H1 (cell line): ENCODE measurements around the gene TRIM60. TPM values are rescaled to one million over a fixed set of nuclear protein-coding genes. Genes with fewer than 3 reads are reported as not detected.

Experiments
- CTCF ChIA-PET: fragments of 300-600 bp; sonication (Branson Sonifier 250); formaldehyde crosslinking; loops from one replicate; lab custom pipeline; 2021; ENCODE audit not compliant: partially characterized antibody; lab: Charles Lee
- POLR2A ChIA-PET: fragments of 300-600 bp; sonication (Branson Sonifier 250); formaldehyde crosslinking; loops from one replicate; lab custom pipeline; 2021; ENCODE audit warnings: inconsistent platforms; ENCODE audit not compliant: partially characterized antibody; lab: Charles Lee
- DNase-seq, 2 experiments: peaks; one replicate each; pipeline versions ENCODE4 v3.0.0 to v3.0.0-alpha.2; 2010 to 2022; ENCODE audit warnings: low spot score in 2 of 2, low read depth in 1 of 2, mixed read lengths in 1 of 2
- FAIRE-seq: peaks from 2 replicates; lab custom pipeline; 2011; peaks lifted over from hg19 to GRCh38; lab: Jason Lieb, UNC
- H2AFZ ChIP-seq: 2 replicates; pipeline ENCODE4 v1.8.1; 2012; ENCODE audit warnings: low read length, inconsistent platforms
- H2AK5ac ChIP-seq: 2 replicates; pipeline ENCODE4 v1.6.1; 2013; ENCODE audit warnings: low read depth, low read length
- H2BK120ac ChIP-seq: replicated peaks from 2 replicates; pipeline ENCODE3; 2013; ENCODE audit warnings: low read depth, low read length, inconsistent platforms
- H2BK12ac ChIP-seq: 2 replicates; pipeline ENCODE4 v1.6.1; 2013; ENCODE audit warnings: low read depth, low read length
- H2BK15ac ChIP-seq: 2 replicates; pipeline ENCODE4 v1.6.1; 2013; ENCODE audit warnings: low read length
- H2BK20ac ChIP-seq: 2 replicates; pipeline ENCODE4 v1.6.1; 2013; ENCODE audit warnings: low read length
- H2BK5ac ChIP-seq: 2 replicates; pipeline ENCODE4 v1.6.1; 2013; ENCODE audit warnings: low read depth, low read length
- H3K14ac ChIP-seq: 2 replicates; pipeline ENCODE4 v1.6.1; 2013; ENCODE audit warnings: inconsistent platforms; ENCODE audit not compliant: insufficient read length
- H3K18ac ChIP-seq: 2 replicates; pipeline ENCODE4 v1.6.1; 2013; ENCODE audit warnings: low read length; ENCODE audit errors: extremely low read depth
- H3K23ac ChIP-seq: 2 replicates; pipeline ENCODE4 v1.6.1; 2013; ENCODE audit warnings: inconsistent platforms; ENCODE audit not compliant: insufficient read length
- H3K23me2 ChIP-seq: 2 replicates; pipeline ENCODE4 v1.6.1; 2013; ENCODE audit warnings: low read depth, low read length
- H3K27ac ChIP-seq: 2 replicates; pipeline ENCODE4 v1.6.1; 2011; ENCODE audit warnings: low read depth, low read length, inconsistent platforms
- H3K27me3 ChIP-seq, 4 experiments: replicated peaks in 1 of 4; 1 replicate in 1 of 4; 2 replicates in 3 of 4; pipeline versions ENCODE4 v1.6.1 to v1.8.1; 2011 to 2013; ENCODE audit warnings: low read length in 3 of 4, mild to moderate bottlenecking in 3 of 4, inconsistent platforms in 2 of 4, mixed read lengths in 2 of 4, moderate library complexity in 1 of 4; ENCODE audit not compliant: control insufficient read depth in 3 of 4, insufficient read depth in 3 of 4; ENCODE audit errors: extremely low read depth in 1 of 4
- H3K36me3 ChIP-seq, 4 experiments: 2 replicates each; pipeline versions ENCODE4 v1.6.1 to v1.8.1; 2011 to 2013; ENCODE audit warnings: mild to moderate bottlenecking in 4 of 4, low read length in 3 of 4, moderate library complexity in 2 of 4, control low read depth in 1 of 4, inconsistent platforms in 1 of 4; ENCODE audit not compliant: insufficient read depth in 4 of 4, control insufficient read depth in 2 of 4
- H3K4ac ChIP-seq: replicated peaks from 2 replicates; pipeline ENCODE3; 2013; ENCODE audit warnings: low read length, low read depth, mixed read lengths, inconsistent platforms; ENCODE audit not compliant: insufficient read length
- H3K4me1 ChIP-seq, 4 experiments: replicated peaks in 1 of 4; 1 replicate in 1 of 4; 2 replicates in 3 of 4; pipeline versions ENCODE4 v1.6.1 to v1.8.1; 2011 to 2013; ENCODE audit warnings: low read length in 3 of 4, inconsistent platforms in 2 of 4, mixed read lengths in 1 of 4; ENCODE audit not compliant: insufficient read depth in 4 of 4, control insufficient read depth in 3 of 4
- H3K4me2 ChIP-seq, 2 experiments: 2 replicates each; pipeline versions ENCODE4 v1.6.1 to v1.8.1; 2011 to 2013; ENCODE audit warnings: low read depth in 2 of 2, low read length in 2 of 2, control low read depth in 1 of 2, inconsistent platforms in 1 of 2, mild to moderate bottlenecking in 1 of 2; ENCODE audit not compliant: insufficient read depth in 1 of 2
- H3K4me3 ChIP-seq, 4 experiments: fragments of 200-600, 300-600 bp in 1 of 4; sonication (generic), shearing (Covaris generic), sonication (Bioruptor Twin) in 1 of 4; 2 replicates each; pipeline versions ENCODE4 v1.5.1 to v1.8.1; 2011 to 2016; ENCODE audit warnings: low read length in 4 of 4, low read depth in 3 of 4, control low read depth in 2 of 4, inconsistent platforms in 2 of 4, mild to moderate bottlenecking in 2 of 4, mixed read lengths in 1 of 4, moderate library complexity in 1 of 4; ENCODE audit not compliant: insufficient read depth in 2 of 4; ENCODE audit errors: extremely low read depth in 1 of 4
- H3K56ac ChIP-seq: replicated peaks from 2 replicates; pipeline ENCODE3; 2013; ENCODE audit warnings: low read depth, mild to moderate bottlenecking, mixed read lengths, low read length, inconsistent platforms; ENCODE audit not compliant: insufficient read length
- H3K79me1 ChIP-seq: 2 replicates; pipeline ENCODE4 v1.6.1; 2013; ENCODE audit warnings: low read depth, low read length, control low read depth
- H3K79me2 ChIP-seq, 2 experiments: 2 replicates each; pipeline versions ENCODE4 v1.6.1 to v1.8.1; 2012 to 2013; ENCODE audit warnings: low read length in 2 of 2, mild to moderate bottlenecking in 2 of 2, inconsistent platforms in 1 of 2; ENCODE audit not compliant: insufficient read depth in 2 of 2, control insufficient read depth in 1 of 2
- H3K9ac ChIP-seq, 4 experiments: replicated peaks in 1 of 4; 1 replicate in 1 of 4; 2 replicates in 3 of 4; pipeline versions ENCODE4 v1.6.1 to v1.8.1; 2011 to 2013; ENCODE audit warnings: low read depth in 3 of 4, low read length in 3 of 4, control low read depth in 2 of 4, mild to moderate bottlenecking in 2 of 4, moderate library complexity in 2 of 4, inconsistent platforms in 1 of 4; ENCODE audit errors: extremely low read depth in 1 of 4
- H3K9me3 ChIP-seq, 2 experiments: 2 replicates each; pipeline versions ENCODE4 v1.6.1 to v1.8.1; 2012 to 2013; ENCODE audit warnings: mild to moderate bottlenecking in 2 of 2, moderate library complexity in 2 of 2, control low read depth in 1 of 2, inconsistent platforms in 1 of 2, low read depth in 1 of 2, low read length in 1 of 2, mixed read lengths in 1 of 2; ENCODE audit not compliant: insufficient read depth in 2 of 2
- H4K20me1 ChIP-seq, 2 experiments: replicated peaks in 1 of 2; 2 replicates each; pipeline versions ENCODE3 to v1.8.1; 2011 to 2013; ENCODE audit warnings: inconsistent platforms in 2 of 2, low read length in 2 of 2, mild to moderate bottlenecking in 1 of 2; ENCODE audit not compliant: insufficient read depth in 2 of 2, control insufficient read depth in 1 of 2
- H4K5ac ChIP-seq: 2 replicates; pipeline ENCODE4 v1.6.1; 2013; ENCODE audit warnings: low read length, low read depth, mixed read lengths, inconsistent platforms; ENCODE audit not compliant: insufficient read length
- H4K8ac ChIP-seq: 2 replicates; pipeline ENCODE4 v1.8.0; 2013; ENCODE audit warnings: mild to moderate bottlenecking, moderate library complexity, low read length, inconsistent platforms; ENCODE audit not compliant: insufficient read depth; ENCODE audit errors: extremely low read depth
- H4K91ac ChIP-seq: replicated peaks from 2 replicates; pipeline ENCODE3; 2013; ENCODE audit warnings: low read length, mixed read lengths, inconsistent platforms; ENCODE audit not compliant: insufficient read length
- CHD2 ChIP-seq: IDR thresholded peaks from 2 replicates; pipeline ENCODE4 v1.6.1; 2012; ENCODE audit warnings: low read length, improper control_type of control experiment
- E2F6 ChIP-seq: IDR thresholded peaks from 2 replicates; pipeline ENCODE4 v1.6.1; 2012; ENCODE audit warnings: inconsistent platforms
- EZH2 ChIP-seq: fragments of 200-600 bp; sonication (generic); IDR thresholded peaks from 2 replicates; pipeline ENCODE4 v1.7.1; 2012; ENCODE audit warnings: low read depth, mild to moderate bottlenecking, moderate library complexity, low read length, inconsistent platforms; ENCODE audit not compliant: severe bottlenecking
- NANOG ChIP-seq: IDR thresholded peaks from 2 replicates; pipeline ENCODE4 v1.6.1; 2011; ENCODE audit warnings: low read length, low read depth, mild to moderate bottlenecking, inconsistent platforms; ENCODE audit not compliant: insufficient read depth, poor library complexity, severe bottlenecking
- NRF1 ChIP-seq: IDR thresholded peaks from 2 replicates; pipeline ENCODE4 v1.6.1; 2011; ENCODE audit warnings: mild to moderate bottlenecking, low read depth, low read length, improper control_type of control experiment
- RFX5 ChIP-seq: IDR thresholded peaks from 2 replicates; pipeline ENCODE4 v1.6.1; 2011; ENCODE audit warnings: low read depth, low read length, improper control_type of control experiment, borderline replicate concordance
- RXRA ChIP-seq: IDR thresholded peaks from 2 replicates; pipeline ENCODE4 v1.6.1; 2011; ENCODE audit warnings: low read depth, mild to moderate bottlenecking, low read length, moderate library complexity; ENCODE audit not compliant: insufficient read depth
- SRF ChIP-seq: IDR thresholded peaks from 2 replicates; pipeline ENCODE4 v1.6.1; 2011; ENCODE audit warnings: mild to moderate bottlenecking, low read depth, low read length, moderate library complexity
- TEAD4 ChIP-seq: IDR thresholded peaks from 2 replicates; pipeline ENCODE4 v1.6.1; 2012; ENCODE audit warnings: low read depth, low read length, inconsistent platforms, mixed read lengths
- WGBS, 2 experiments: shearing (Covaris generic) in 1 of 2; methylation state at CpG; one replicate each; pipeline versions ENCODE4 v1.1.6 to v1.1.7; 2013 to 2015; ENCODE audit warnings: low lambda C conversion rate in 2 of 2, mixed read lengths in 2 of 2, inconsistent platforms in 1 of 2, low coverage in 1 of 2, missing lambda C conversion rate in 1 of 2; ENCODE audit not compliant: insufficient replicate concordance in 2 of 2, insufficient coverage in 1 of 2, insufficient read length in 1 of 2; ENCODE audit errors: extremely low coverage in 1 of 2, missing lambda C conversion rate in 1 of 2; 5-methylcytosine and 5-hydroxymethylcytosine counted together
- polyA plus RNA-seq, 7 experiments: library from polyadenylated mRNA; depleted of rRNA in 3 of 7; stranded (reverse) in 5 of 7; unstranded in 2 of 7; fragments of >200 nt in 5 of 7; fragments of 200-250 nt in 2 of 7; gene quantifications; 1 replicate in 5 of 7; 2 replicates in 1 of 7; 4 replicates in 1 of 7; pipeline versions ENCODE4 v1.2.1 to v1.2.3, GENCODE V29; 2011 to 2013; ENCODE audit warnings: missing spikeins in 2 of 7, mixed read lengths in 2 of 7
- total RNA-seq: library from RNA; stranded (reverse); fragmentation: NEBNext Ultra II Directional; extraction: Animal tissue kit (Norgen Biotek cat#: 25700); gene quantifications from 2 replicates; pipeline ENCODE4 v1.2.1, GENCODE V29; 2021

Gene TRIM60
- total and polyA plus RNA-seq, 2 of the 8 experiments (the other 6 are each of a cell fraction or from before 2014, with no cell fraction given): not detected

- H3K27me3 ChIP-seq: no peaks in the 10 kb centered on the region
- DNase-seq: no peak
- H3K9me3 ChIP-seq: no peaks in the 10 kb centered on the region
- no peaks in the 10 kb centered on the region for H3K79me1 ChIP-seq
- H2AFZ ChIP-seq: no peak overlapping the region
- no peak overlapping the region for H2AK5ac ChIP-seq
- no peak overlapping the region for H3K56ac ChIP-seq
- WGBS, 2 experiments: 89% methylated on average over 5 of the region's 5 CpGs; no CpG with 5 or more reads in 1 of the 2 experiments
- TF ChIP-seq NANOG (no peak), NRF1 (no peak), TEAD4 (no peak), EZH2 (no peak), RFX5 (no peak), SRF (no peak), RXRA (no peak), E2F6 (no peak), CHD2 (no peak)
- TF ChIP-seq, all 59 proteins: peak for 0
- Histone ChIP-seq H3K18ac (no peak overlapping the region), H3K4me3 (no peak overlapping the region), H3K23ac (no peak overlapping the region), H2BK5ac (no peak overlapping the region), H2BK15ac (no peak overlapping the region), H3K9ac (no peak overlapping the region), H3K14ac (no peak overlapping the region), H3K27ac (no peak overlapping the region), H3K4me1 (no peaks in the 10 kb centered on the region), H3K36me3 (no peaks in the 10 kb centered on the region), H3K79me2 (no peaks in the 10 kb centered on the region), H4K5ac (no peak overlapping the region), H4K20me1 (no peaks in the 10 kb centered on the region), H3K4me2 (no peak overlapping the region), H3K23me2 (no peaks in the 10 kb centered on the region), H4K91ac (no peak overlapping the region), H4K8ac (no peak overlapping the region), H2BK12ac (no peak overlapping the region), H2BK20ac (no peak overlapping the region), H2BK120ac (no peak overlapping the region), H3K4ac (no peak overlapping the region)
- ChIA-PET CTCF (interaction anchor here (0.6 to 1.6 kb wide), 6 partner anchors 12 to 242 kb away, joined by 3 to 6 read pairs (median 4); partner anchors contain the start of gene TRIM61), POLR2A (no interaction called here)
- no peak for FAIRE-seq
Measured at GRCh38 chr4:165009493-165010227, 22.1 kb upstream of the TRIM60 start.
